GM19043 (cell line): Measurements from ENCODE around the gene MGAT1.

Experiments
- ATAC-seq: cut with Tn5 transposase; IDR thresholded peaks from one replicate; pipeline ENCODE4 v1.9.1; 2021; ENCODE audit warnings: low read depth; ENCODE audit not compliant: unreplicated experiment

MGAT1 gene

DNA sequence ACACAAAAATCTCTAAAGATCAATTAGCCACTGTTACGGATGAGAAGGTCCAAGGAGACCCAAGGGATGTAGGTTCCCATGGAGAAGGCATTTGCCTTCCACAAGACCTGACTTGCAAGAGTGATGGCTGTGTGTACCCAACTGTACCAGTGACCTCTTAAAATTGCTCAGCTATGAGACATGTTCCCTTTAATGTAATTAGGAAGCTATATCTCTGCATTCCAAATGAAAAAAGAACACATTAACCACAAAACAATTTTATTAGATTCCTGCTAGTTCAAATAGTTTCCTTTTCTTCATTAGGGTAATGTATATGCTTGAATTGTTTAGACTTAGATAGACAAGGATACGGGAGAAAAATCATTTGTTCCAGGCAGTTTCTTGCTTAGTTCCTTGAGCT, 66.1 kb downstream of the MGAT1 start:
- no peak for ATAC-seq
